SK-N-SH (cell line): Measurements from ENCODE around the gene ATG2A. TPM values are rescaled to one million over a fixed set of nuclear protein-coding genes. Genes with fewer than 3 reads are reported as not detected.

ENCODE experiments used
- CTCF ChIA-PET: fragments of 300-600, 350-600 bp; formaldehyde crosslinking; extraction: SDS; loops from one replicate; lab custom pipeline; 2021; lab: Yijun Ruan, JAX
- POLR2A ChIA-PET: fragments of 350-600 bp; sonication (Branson Sonifier 250); formaldehyde crosslinking; extraction: SDS; loops from one replicate; lab custom pipeline; 2020; ENCODE audit warnings: antibody characterized with exemption, inconsistent platforms; lab: Yijun Ruan, JAX
- DNase-seq: peaks from one replicate; pipeline ENCODE4 v3.0.0; 2012
- H2AFZ ChIP-seq: fragments of 200-600 bp; sonication (generic); 2 replicates; pipeline ENCODE4 v1.8.1; 2016; ENCODE audit warnings: antibody characterized with exemption, mild to moderate bottlenecking, low read depth
- H3F3A ChIP-seq: fragments of 200-600 bp; sonication (generic); replicated peaks from 2 replicates; pipeline ENCODE3; 2016; ENCODE audit warnings: antibody characterized with exemption, mild to moderate bottlenecking; ENCODE audit not compliant: insufficient read depth
- H3K27ac ChIP-seq, 2 experiments: fragments of 200-500 bp in 1 of 2; fragments of 200-600 bp in 1 of 2; sonication (Bioruptor generic) in 1 of 2; sonication (generic), shearing (Covaris generic) in 1 of 2; 2 replicates each; pipeline versions ENCODE4 v1.5.1 to v1.6.1; 2014 to 2016; ENCODE audit warnings: low read depth in 2 of 2, inconsistent platforms in 1 of 2, low read length in 1 of 2, mild to moderate bottlenecking in 1 of 2, mixed read lengths in 1 of 2
- H3K27me3 ChIP-seq: fragments of 200-600 bp; sonication (generic), shearing (Covaris generic); 2 replicates; pipeline ENCODE4 v1.6.1; 2016; ENCODE audit warnings: mixed run types; ENCODE audit not compliant: insufficient read depth
- H3K36me3 ChIP-seq, 2 experiments: fragments of 200-500 bp in 1 of 2; fragments of 200-600 bp in 1 of 2; sonication (Bioruptor generic) in 1 of 2; sonication (generic) in 1 of 2; replicated peaks in 1 of 2; 2 replicates each; pipeline versions ENCODE3 to v1.5.1; 2014 to 2016; ENCODE audit warnings: low read length in 1 of 2, mild to moderate bottlenecking in 1 of 2; ENCODE audit not compliant: insufficient read depth in 2 of 2, control insufficient read depth in 1 of 2
- H3K4me1 ChIP-seq, 2 experiments: fragments of 200-500 bp in 1 of 2; fragments of 200-600 bp in 1 of 2; sonication (Bioruptor generic) in 1 of 2; sonication (generic), shearing (Covaris generic) in 1 of 2; 2 replicates each; pipeline versions ENCODE4 v1.5.1 to v1.6.1; 2014 to 2016; ENCODE audit warnings: low read depth in 1 of 2, low read length in 1 of 2, mixed run types in 1 of 2; ENCODE audit not compliant: insufficient read depth in 2 of 2, control insufficient read depth in 1 of 2
- H3K4me2 ChIP-seq: fragments of 200-600 bp; sonication (generic), shearing (Covaris generic); 2 replicates; pipeline ENCODE4 v1.6.1; 2017; ENCODE audit warnings: mixed run types
- H3K4me3 ChIP-seq, 2 experiments: fragments of 200-500 bp in 1 of 2; fragments of 200-600 bp in 1 of 2; sonication (Bioruptor generic) in 1 of 2; sonication (generic), shearing (Covaris generic) in 1 of 2; 2 replicates each; pipeline versions ENCODE4 v1.5.1 to v1.8.1; 2014 to 2016; ENCODE audit warnings: low read depth in 2 of 2, inconsistent platforms in 1 of 2, low read length in 1 of 2, mild to moderate bottlenecking in 1 of 2, mixed read lengths in 1 of 2, moderate library complexity in 1 of 2
- H3K79me2 ChIP-seq: fragments of 200-600 bp; sonication (generic); 2 replicates; pipeline ENCODE4 v1.8.1; 2017; ENCODE audit warnings: mild to moderate bottlenecking; ENCODE audit not compliant: insufficient read depth
- H3K9ac ChIP-seq: fragments of 200-600 bp; sonication (generic); 2 replicates; pipeline ENCODE4 v1.6.1; 2017; ENCODE audit warnings: mixed run types
- H3K9me2 ChIP-seq: fragments of 200-600 bp; sonication (generic); 2 replicates; pipeline ENCODE4 v1.6.1; 2017; ENCODE audit warnings: mixed run types
- H3K9me3 ChIP-seq: fragments of 200-600 bp; sonication (generic); 2 replicates; pipeline ENCODE4 v1.6.1; 2017; ENCODE audit warnings: mixed run types, mild to moderate bottlenecking, moderate library complexity
- H4K20me1 ChIP-seq: fragments of 200-600 bp; sonication (generic); 2 replicates; pipeline ENCODE4 v1.6.1; 2017; ENCODE audit warnings: mild to moderate bottlenecking, mixed run types; ENCODE audit not compliant: insufficient read depth
- EZH2phosphoT487 ChIP-seq: fragments of 200-600 bp; sonication (generic); IDR thresholded peaks from 2 replicates; pipeline ENCODE4 v1.6.1; 2017; ENCODE audit warnings: low read depth, mixed run types, mild to moderate bottlenecking, antibody characterized with exemption, moderate library complexity, borderline replicate concordance
- FOSL2 ChIP-seq: IDR thresholded peaks from 2 replicates; pipeline ENCODE4 v1.4.0; 2012; ENCODE audit warnings: low read depth, mild to moderate bottlenecking, moderate library complexity, borderline replicate concordance
- GATA2 ChIP-seq: sonication (generic); formaldehyde crosslinking; IDR thresholded peaks from 2 replicates; pipeline ENCODE4 v1.5.0; 2020; ENCODE audit warnings: mild to moderate bottlenecking, missing genetic modification reagents
- MXI1 ChIP-seq: IDR thresholded peaks from 2 replicates; pipeline ENCODE4 v1.6.1; 2012; ENCODE audit warnings: mild to moderate bottlenecking, low read depth, low read length, improper control_type of control experiment
- NRF1 ChIP-seq: IDR thresholded peaks from 2 replicates; pipeline ENCODE4 v1.6.1; 2012; ENCODE audit warnings: low read depth, mild to moderate bottlenecking, low read length
- RAD21 ChIP-seq: IDR thresholded peaks from 2 replicates; pipeline ENCODE4 v1.6.1; 2012; ENCODE audit warnings: mild to moderate bottlenecking, low read length
- RCOR1 ChIP-seq: fragments of 150-350 bp; IDR thresholded peaks from 2 replicates; pipeline ENCODE4 v1.6.1; 2017; ENCODE audit warnings: antibody characterized with exemption, low read length
- TAF1 ChIP-seq: IDR thresholded peaks from 2 replicates; pipeline ENCODE4 v1.6.1; 2012; ENCODE audit warnings: low read depth, mild to moderate bottlenecking, low read length, moderate library complexity, borderline replicate concordance
- TCF12 ChIP-seq: IDR thresholded peaks from 2 replicates; pipeline ENCODE4 v1.4.0; 2012
- TEAD4 ChIP-seq: IDR thresholded peaks from 2 replicates; pipeline ENCODE4 v1.4.0; 2012; ENCODE audit warnings: mild to moderate bottlenecking, borderline replicate concordance; ENCODE audit not compliant: insufficient read depth
- WGBS: methylation state at CpG from one replicate; pipeline ENCODE4 v1.1.6; 2017; ENCODE audit warnings: low lambda C conversion rate; 5-methylcytosine and 5-hydroxymethylcytosine counted together
- polyA plus RNA-seq, 3 experiments: library from polyadenylated mRNA; depleted of rRNA; stranded (reverse); fragments of >200 nt; gene quantifications; 2 replicates each; pipeline ENCODE4 v1.2.3, GENCODE V29; 2012
- TF ChIP-seq, protein P1 (sequence below): IDR thresholded peaks from 2 replicates; pipeline ENCODE4 v1.4.0; 2012; ENCODE audit warnings: low read depth, borderline replicate concordance
- TF ChIP-seq, protein P2 (sequence below): IDR thresholded peaks from 2 replicates; pipeline ENCODE4 v1.6.1; 2012; ENCODE audit warnings: mild to moderate bottlenecking, low read depth, low read length, moderate library complexity
- TF ChIP-seq, protein P3 (sequence below): IDR thresholded peaks from 2 replicates; pipeline ENCODE4 v1.4.0; 2012; ENCODE audit warnings: low read depth, borderline replicate concordance
- TF ChIP-seq, protein P4 (sequence below): fragments of 150-350 bp; IDR thresholded peaks from 2 replicates; pipeline ENCODE4 v1.6.1; 2017; ENCODE audit warnings: antibody characterized with exemption, low read length, low read depth, borderline replicate concordance

The ATG2A gene
- polyA plus RNA-seq, 1 of the 3 experiments (the other 2 are of a cell fraction): 7.1 TPM

DNA sequence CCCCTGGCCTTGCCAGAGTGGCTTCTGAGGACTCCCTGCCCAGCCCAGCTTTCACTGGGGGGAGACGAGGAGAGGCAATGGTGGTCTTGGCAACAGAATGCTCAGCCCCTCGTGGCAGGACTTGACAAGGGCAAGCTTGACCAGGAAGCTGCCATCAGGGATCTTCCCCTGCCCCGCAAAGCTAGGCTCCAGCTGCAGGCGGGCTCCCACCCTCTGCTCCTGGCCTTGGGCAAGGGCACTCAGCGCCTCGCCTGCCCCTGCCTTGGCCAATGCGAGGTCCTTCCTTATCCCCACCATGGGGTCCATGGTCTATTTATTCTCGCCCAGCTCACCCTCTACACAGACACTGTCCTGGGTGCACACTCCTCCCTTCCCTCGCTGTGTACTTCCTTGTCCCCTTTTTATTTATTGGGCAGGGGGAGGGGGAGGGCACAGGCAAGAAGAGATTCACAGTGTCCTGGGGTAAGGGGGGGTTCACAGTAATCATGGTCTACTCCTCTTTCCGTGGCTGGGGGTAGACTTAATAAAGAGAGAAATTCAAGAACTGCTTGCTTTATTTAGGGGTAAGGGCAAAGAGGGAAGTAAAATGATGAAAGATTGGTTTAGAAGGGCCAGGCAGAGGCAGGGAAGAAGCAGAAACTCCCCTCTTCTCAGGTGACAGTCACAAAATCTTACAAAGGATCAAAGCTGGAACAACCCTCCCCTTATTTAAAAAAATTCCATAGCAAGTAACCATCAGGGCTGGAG lies 17.1 kb upstream of the ATG2A start:
- no peak overlapping the region for H2AFZ ChIP-seq
- DNase-seq: no peak
- H3K9ac ChIP-seq: no peak overlapping the region
- H3K79me2 ChIP-seq: no peaks in the 10 kb centered on the region
- no peaks in the 10 kb centered on the region for H3F3A ChIP-seq
- no peaks in the 10 kb centered on the region for H4K20me1 ChIP-seq
- H3K27ac ChIP-seq: no peak overlapping the region
- H3K36me3 ChIP-seq: peaks cover 11 to 33% of the 10 kb centered on the region in 2 experiments
- H3K4me1 ChIP-seq: peaks cover 0 to 6% of the 10 kb centered on the region in 2 experiments; a peak in 1 of 4 replicates
- H3K27me3 ChIP-seq: no peaks in the 10 kb centered on the region
- no peak overlapping the region for H3K4me3 ChIP-seq
- TF ChIP-seq TEAD4 (no peak), RAD21 (no peak), FOSL2 (no peak), NRF1 (no peak), EZH2phosphoT487 (no peak), TCF12 (no peak), RCOR1 (no peak), TAF1 (no peak), GATA2 (CRISPR knock-in tag) (no peak), MXI1 (no peak)
- TF ChIP-seq, protein P1, sequence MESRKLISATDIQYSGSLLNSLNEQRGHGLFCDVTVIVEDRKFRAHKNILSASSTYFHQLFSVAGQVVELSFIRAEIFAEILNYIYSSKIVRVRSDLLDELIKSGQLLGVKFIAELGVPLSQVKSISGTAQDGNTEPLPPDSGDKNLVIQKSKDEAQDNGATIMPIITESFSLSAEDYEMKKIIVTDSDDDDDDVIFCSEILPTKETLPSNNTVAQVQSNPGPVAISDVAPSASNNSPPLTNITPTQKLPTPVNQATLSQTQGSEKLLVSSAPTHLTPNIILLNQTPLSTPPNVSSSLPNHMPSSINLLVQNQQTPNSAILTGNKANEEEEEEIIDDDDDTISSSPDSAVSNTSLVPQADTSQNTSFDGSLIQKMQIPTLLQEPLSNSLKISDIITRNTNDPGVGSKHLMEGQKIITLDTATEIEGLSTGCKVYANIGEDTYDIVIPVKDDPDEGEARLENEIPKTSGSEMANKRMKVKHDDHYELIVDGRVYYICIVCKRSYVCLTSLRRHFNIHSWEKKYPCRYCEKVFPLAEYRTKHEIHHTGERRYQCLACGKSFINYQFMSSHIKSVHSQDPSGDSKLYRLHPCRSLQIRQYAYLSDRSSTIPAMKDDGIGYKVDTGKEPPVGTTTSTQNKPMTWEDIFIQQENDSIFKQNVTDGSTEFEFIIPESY: no peak
- TF ChIP-seq, protein P2, sequence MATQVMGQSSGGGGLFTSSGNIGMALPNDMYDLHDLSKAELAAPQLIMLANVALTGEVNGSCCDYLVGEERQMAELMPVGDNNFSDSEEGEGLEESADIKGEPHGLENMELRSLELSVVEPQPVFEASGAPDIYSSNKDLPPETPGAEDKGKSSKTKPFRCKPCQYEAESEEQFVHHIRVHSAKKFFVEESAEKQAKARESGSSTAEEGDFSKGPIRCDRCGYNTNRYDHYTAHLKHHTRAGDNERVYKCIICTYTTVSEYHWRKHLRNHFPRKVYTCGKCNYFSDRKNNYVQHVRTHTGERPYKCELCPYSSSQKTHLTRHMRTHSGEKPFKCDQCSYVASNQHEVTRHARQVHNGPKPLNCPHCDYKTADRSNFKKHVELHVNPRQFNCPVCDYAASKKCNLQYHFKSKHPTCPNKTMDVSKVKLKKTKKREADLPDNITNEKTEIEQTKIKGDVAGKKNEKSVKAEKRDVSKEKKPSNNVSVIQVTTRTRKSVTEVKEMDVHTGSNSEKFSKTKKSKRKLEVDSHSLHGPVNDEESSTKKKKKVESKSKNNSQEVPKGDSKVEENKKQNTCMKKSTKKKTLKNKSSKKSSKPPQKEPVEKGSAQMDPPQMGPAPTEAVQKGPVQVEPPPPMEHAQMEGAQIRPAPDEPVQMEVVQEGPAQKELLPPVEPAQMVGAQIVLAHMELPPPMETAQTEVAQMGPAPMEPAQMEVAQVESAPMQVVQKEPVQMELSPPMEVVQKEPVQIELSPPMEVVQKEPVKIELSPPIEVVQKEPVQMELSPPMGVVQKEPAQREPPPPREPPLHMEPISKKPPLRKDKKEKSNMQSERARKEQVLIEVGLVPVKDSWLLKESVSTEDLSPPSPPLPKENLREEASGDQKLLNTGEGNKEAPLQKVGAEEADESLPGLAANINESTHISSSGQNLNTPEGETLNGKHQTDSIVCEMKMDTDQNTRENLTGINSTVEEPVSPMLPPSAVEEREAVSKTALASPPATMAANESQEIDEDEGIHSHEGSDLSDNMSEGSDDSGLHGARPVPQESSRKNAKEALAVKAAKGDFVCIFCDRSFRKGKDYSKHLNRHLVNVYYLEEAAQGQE: no peak
- TF ChIP-seq, protein P3, sequence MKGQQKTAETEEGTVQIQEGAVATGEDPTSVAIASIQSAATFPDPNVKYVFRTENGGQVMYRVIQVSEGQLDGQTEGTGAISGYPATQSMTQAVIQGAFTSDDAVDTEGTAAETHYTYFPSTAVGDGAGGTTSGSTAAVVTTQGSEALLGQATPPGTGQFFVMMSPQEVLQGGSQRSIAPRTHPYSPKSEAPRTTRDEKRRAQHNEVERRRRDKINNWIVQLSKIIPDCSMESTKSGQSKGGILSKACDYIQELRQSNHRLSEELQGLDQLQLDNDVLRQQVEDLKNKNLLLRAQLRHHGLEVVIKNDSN: no peak
- TF ChIP-seq, protein P4, sequence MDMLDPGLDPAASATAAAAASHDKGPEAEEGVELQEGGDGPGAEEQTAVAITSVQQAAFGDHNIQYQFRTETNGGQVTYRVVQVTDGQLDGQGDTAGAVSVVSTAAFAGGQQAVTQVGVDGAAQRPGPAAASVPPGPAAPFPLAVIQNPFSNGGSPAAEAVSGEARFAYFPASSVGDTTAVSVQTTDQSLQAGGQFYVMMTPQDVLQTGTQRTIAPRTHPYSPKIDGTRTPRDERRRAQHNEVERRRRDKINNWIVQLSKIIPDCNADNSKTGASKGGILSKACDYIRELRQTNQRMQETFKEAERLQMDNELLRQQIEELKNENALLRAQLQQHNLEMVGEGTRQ: no peak
- 86% methylated on average over 8 of the region's 10 CpGs for WGBS
- CTCF ChIA-PET: interaction anchor here (1.3 kb wide), 1 partner anchor 10 kb away, joined by 3 read pairs; no protein-coding TSS in a partner anchor
- POLR2A ChIA-PET: no interaction called here
- H3K9me3 ChIP-seq: no peaks in the 10 kb centered on the region
- no peaks in the 10 kb centered on the region for H3K9me2 ChIP-seq
- no peak overlapping the region for H3K4me2 ChIP-seq
